GM12865 (cell line): ENCODE measurements around the gene FARP2.
"Not testable (repeated sequence)": the region's sequence is repeated elsewhere in the genome, so short reads cannot be mapped to it uniquely, and the experiment has no call there.

Experiments used
- DNase-seq: peaks from one replicate; pipeline ENCODE4 v3.0.0; 2010; ENCODE audit warnings: low read depth
- H3K4me3 ChIP-seq: 2 replicates; pipeline ENCODE4 v1.5.1; 2011; ENCODE audit warnings: mild to moderate bottlenecking, low read depth, low read length, control low read depth
- TF ChIP-seq, protein P1 (sequence below): IDR thresholded peaks from 2 replicates; pipeline ENCODE4 v1.5.1; 2011; ENCODE audit warnings: low read length, control low read depth, low read depth, inconsistent platforms; ENCODE audit not compliant: insufficient read depth; ENCODE audit errors: missing control alignments

Gene FARP2

DNA sequence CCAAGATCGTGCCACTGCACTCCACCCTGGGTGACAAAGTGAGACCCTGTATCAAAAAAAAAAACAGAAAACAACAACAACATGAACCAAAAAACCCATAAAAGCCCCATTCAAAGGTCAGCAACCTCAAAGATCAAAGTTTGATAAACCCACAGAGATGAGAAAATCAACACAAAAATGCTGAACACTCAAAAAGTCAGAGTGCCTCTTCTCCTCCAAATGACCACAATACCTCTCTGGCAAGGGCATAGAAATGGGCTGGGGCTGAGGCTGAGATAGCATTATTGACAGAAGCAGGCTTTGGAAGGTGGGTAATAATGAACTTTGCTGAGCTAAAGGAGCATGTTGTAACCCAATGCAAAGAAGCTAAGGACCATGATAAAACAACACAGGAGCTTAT lies 66.3 kb downstream of the FARP2 start:
- H3K4me3 ChIP-seq, result no peak overlapping the region
- DNase-seq, result no peak
- TF ChIP-seq, protein P1, sequence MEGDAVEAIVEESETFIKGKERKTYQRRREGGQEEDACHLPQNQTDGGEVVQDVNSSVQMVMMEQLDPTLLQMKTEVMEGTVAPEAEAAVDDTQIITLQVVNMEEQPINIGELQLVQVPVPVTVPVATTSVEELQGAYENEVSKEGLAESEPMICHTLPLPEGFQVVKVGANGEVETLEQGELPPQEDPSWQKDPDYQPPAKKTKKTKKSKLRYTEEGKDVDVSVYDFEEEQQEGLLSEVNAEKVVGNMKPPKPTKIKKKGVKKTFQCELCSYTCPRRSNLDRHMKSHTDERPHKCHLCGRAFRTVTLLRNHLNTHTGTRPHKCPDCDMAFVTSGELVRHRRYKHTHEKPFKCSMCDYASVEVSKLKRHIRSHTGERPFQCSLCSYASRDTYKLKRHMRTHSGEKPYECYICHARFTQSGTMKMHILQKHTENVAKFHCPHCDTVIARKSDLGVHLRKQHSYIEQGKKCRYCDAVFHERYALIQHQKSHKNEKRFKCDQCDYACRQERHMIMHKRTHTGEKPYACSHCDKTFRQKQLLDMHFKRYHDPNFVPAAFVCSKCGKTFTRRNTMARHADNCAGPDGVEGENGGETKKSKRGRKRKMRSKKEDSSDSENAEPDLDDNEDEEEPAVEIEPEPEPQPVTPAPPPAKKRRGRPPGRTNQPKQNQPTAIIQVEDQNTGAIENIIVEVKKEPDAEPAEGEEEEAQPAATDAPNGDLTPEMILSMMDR, result no peak

DNA sequence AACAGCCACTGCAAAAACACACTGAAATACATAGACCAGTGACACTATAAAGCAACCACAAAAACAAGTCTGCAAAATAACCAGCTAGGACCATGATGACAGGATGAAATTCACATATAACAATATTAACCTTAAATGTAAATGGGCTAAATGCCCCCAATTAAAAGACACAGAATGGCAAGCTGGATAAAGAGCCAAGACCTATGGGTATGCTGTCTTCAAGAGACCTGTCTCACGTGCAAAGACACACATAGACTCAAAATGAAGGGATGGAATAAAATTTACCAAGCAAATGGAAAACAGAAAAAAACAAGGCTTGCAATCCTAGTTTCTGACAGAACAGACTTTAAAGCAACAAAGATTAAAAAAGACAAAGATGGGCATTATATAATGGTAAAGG lies 67.4 kb downstream of the FARP2 start:
- not testable (repeated sequence) for H3K4me3 ChIP-seq, DNase-seq

DNA sequence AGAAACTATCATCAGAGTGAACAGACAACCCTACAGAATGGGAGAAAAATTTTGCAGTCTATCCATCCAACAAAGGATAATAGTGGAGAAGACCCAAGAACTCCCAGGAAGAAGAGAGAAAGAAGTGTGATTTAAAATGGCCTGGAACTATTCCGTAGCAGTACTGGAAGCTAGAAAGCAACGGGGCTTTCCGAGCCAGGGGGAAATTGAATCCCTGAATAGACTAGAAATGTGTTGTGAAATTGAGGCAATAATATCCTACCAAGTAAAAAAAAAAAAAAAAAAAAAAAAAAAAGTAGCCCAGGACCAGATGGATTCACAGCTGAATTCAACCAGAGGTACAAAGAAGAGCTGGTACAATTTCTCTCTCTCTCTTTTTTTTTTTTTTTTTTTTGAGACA lies 69.3 kb downstream of the FARP2 start:
- TF ChIP-seq, protein P1, result no peak
- no peak for DNase-seq
- no peak overlapping the region for H3K4me3 ChIP-seq

DNA sequence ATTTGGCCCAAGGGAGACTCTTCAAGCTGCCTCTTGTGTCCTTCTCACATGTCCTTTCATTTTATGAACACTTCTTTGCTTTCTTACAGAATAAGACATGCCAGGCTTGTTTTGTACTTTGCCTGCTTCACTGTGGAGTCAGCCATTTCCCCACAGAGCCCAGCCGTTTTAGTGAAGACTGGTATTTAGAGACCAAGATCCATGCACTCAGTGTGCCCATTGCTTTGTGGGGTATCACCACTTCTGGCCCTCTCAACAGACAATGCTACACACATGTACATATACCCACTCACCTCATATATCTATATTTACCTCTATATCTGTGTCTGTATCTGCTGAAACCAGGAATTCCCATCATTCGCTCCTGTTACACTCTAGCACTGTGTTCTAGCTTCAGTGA lies 74.1 kb downstream of the FARP2 start:
- DNase-seq, result no peak
- H3K4me3 ChIP-seq, result no peak overlapping the region
- TF ChIP-seq, protein P1, result no peak

DNA sequence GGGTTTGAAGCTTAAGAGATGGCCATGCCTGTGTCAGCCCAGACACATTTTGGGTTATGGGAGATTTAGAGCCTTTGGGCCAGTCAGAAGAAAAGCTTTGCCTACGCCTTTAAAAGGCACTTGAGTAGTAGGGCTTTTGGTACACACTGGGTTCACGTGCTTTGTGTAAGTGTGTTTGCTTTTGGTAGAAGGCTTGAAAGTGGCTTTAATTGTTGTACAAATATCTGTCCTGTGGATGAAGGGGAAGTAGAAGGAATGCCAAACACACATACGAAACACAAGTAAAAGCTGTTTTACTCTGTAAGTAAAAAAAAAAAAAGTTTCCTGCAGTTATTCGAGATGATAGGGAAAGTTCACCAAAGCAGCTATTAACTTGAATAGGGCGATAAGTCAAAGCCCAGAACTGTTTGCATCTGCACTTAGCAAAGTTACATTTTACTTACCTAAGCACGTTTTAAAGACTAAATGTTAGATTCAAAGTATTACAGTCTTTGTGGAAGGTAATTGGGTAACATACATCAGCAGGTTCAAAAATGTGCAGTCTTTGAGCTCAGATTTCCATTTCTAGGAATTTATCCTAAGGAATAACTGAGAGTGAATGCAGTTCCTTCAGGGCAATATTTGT lies 76.9 kb downstream of the FARP2 start:
- TF ChIP-seq, protein P1, result no peak
- H3K4me3 ChIP-seq, result no peak overlapping the region
- no peak for DNase-seq

DNA sequence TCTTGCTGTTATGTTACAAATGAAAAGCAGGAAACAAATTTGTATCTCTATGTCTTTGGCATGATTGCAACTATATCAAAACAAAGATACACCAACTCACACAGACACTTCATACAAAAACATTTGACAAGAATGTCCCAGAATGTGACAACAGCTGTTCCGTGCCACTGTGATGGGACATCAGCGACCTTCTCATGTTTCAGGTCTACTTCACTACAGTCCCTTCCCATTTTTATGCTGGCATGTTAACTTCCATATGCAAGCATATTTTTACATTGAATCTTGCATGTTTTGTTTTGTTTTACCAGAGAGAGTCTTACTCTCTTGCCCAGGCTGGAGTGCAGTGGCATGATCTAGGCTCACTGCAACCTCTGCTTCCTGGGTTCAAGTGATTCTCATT lies 81.1 kb downstream of the FARP2 start:
- no peak for DNase-seq
- TF ChIP-seq, protein P1, result no peak
- H3K4me3 ChIP-seq, result no peak overlapping the region

DNA sequence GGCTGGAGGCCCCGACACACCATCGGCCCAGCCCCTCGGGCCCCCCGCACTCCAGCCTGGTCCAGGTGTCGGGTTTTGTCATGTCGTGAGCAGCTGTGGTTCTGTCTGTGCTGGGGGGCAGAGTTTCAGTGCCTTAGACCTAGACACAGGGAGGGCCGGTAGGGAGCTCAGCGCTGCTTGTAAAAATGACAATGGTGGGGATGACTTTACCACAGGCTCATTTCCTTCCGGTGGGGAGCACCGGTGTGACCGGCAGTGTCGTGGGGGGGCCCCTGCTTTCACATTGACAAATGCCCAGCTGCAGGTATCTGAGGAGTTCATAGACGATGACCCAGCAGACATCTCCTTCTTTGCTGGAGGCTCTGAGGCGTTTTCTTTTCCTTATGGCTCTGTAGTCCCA lies 85.4 kb downstream of the FARP2 start:
- DNase-seq, result peak; percentile 72
- TF ChIP-seq, protein P1, result no peak
- H3K4me3 ChIP-seq, result no peak overlapping the region
